ENCODE data around the gene ANGEL2. TPM values are rescaled to one million over a fixed set of nuclear protein-coding genes. Genes with fewer than 3 reads are reported as not detected.

ANGEL2 gene
- polyA plus RNA-seq, 1 donor, result 28.2 TPM

DNA sequence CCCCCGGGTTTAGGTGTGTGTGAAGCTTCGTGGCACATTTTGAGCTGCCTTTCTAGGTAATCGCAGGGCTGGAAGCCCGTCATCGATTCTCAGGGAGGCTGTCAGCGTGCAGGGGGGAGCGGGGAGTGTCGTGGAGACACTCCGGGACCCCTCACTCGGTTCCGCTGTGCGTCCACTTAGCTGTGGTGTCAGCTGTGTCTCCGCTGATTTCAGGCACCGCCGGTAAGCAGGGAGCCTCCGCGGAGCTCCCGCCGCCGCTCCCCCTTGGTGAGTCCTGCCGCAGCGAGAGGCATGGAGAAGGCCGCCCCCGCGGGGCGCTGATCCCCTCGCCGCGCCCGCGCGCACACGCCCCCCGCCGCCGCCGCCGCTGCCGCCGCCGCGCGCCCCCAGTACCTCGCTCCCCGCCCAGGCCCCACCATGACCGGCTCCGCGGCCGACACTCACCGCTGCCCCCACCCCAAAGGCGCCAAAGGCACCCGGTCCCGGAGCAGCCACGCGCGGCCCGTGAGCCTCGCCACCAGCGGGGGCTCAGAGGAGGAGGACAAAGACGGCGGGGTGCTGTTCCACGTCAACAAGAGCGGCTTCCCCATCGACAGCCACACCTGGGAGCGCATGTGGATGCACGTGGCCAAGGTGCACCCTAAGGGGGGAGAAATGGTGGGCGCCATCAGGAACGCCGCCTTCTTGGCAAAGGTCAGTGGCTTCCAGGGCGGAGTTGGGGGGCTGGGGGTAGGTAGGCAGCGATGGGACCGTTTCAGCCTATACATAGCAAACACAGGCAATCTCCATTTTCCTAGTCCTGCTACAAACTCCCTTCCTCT is 64.3 kb downstream of the ANGEL2 start:
- no peak for DNase-seq (ENCODE audit: low read depth)

DNA sequence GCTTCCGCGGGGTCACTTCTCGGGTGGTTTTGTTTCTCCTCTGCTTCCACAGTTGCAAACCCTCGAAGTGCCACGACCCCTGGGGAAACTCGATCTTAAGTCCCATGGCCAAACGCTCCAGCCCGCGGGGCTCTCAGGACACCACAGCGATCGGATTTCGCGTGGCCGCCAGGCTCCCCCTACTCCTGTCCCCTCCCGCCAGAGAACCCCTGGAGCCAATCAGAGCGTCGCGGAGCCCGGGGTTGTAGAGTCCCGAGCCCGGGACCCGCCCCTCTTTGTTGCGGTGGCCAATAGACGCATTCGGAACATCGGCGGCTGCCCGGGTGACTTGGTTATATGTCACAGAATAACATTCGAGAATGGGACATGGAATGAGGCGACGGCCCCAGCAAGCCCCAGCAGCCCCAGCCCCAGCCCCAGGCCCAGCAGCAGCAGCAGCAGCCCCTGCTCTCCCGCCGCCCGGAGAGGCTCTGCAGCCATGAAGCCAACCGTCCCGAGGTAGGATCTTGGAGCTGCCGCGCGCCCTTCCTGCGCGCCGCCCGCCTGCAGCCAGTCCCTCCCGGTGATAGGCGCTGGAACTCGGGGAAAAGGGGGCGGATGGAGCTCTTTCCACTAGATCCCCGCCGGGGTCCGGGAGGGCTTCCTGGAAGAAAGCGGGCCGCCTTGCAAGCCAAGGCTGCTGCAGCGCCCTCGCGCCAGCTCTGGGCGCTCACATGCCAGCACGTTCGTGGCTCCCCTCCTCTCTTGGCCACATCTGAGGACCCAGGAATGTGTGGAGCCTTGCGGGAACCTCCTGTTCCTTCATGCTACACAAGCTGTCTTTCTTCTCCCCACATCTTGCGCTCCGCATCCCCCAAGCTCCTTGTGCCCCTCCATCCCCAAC is 65.2 kb downstream of the ANGEL2 start, which contains the start of gene VASH2:
VASH2 (plus strand) TSS at position 299 of the 883 bp plus-strand sequence. CDS start 1,002 bp downstream, outside the sequence.
- peak; percentile 80 for DNase-seq (ENCODE audit: low read depth)

DNA sequence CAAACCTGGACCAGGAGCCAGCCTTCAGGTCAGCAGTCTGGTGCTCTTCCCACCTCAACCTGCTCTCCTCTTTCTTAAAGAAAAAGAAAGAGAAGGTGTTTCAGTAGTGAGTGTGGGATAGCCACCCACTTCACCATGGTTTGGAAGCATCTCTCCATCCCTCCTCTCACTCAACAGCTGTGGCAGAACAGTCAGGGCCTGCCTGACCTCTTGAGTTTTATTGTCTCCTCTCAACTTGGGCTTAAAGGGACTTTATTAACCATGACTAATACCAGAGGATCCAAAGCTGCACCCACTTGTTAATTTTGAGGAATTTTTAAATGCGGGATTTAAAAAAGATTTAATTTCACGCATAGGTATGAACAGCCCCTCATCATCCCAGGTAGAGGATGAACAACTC is 65.9 kb downstream of the ANGEL2 start:
- DNase-seq (ENCODE audit: low read depth), result no peak

DNA sequence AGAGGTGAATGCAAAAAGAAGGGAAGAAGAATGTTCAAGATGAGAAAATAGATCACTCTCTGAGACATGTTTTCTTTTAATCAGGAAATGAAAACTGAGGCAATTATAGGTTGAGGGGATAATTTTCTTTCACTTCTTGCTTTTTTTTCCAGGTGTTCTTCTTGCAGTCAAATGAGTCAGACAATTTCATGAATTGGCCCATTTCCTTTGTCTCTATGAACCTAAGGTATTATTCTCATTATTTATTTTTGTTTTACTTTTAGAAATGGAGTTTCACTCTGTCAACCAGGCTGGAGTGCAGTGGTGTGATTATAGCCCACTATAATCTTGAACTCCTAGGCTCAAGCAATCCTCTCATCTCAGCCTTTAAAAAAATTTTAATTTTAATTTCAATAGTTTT is 68.8 kb downstream of the ANGEL2 start:
- no peak for DNase-seq (ENCODE audit: low read depth)

DNA sequence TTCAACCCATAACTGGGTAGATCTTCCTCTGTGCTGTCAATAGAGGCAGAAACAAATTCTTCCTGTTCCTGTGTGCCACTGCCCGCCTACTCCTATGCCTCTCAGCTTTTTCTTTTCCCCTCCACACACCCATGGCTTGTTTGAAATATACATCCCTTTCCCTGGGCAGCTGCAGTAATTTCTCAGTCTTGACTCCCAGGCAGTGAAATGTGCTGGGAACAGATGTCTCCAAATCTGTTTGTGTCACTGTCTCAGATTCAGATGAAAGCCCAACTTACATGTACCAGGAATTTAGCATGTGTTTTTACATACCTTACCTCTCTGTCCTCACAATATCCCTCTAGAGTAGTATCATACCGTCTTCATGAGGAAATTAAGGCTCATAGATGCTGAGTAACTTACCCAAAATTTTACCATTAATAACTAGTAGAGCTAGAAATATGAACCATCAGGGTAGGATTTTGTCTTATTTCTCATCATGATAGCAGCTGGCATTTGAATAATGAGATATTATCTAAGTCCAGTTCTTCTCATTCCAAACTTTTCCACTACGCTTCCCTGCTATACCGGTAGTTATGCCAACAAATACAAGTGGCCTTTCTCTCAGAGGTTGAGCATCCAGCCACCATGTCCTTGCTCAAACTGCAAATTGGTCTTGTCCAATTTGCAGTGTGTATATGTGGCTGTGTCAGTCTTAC is 70.1 kb downstream of the ANGEL2 start:
- no peak for DNase-seq (ENCODE audit: low read depth)

DNA sequence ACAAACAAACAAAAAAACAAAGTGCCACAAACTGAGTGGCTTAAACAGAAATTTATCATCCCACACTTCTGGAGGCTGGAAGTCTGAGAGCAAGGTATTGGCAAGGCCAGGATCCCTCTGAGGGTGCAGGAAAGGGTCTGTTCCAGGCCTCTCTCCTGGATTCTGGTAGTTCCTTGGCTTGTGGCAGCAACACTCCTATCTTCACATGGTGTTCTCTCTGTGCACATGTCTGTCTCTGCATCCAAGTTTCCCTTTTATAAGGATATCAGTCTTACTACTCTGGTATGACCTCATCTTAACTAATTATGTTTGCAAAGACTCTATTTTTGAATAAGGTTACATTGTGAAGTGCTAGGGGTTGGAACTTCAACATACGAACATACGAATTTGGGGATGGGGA is 70.6 kb downstream of the ANGEL2 start:
- no peak for DNase-seq (ENCODE audit: low read depth)

DNA sequence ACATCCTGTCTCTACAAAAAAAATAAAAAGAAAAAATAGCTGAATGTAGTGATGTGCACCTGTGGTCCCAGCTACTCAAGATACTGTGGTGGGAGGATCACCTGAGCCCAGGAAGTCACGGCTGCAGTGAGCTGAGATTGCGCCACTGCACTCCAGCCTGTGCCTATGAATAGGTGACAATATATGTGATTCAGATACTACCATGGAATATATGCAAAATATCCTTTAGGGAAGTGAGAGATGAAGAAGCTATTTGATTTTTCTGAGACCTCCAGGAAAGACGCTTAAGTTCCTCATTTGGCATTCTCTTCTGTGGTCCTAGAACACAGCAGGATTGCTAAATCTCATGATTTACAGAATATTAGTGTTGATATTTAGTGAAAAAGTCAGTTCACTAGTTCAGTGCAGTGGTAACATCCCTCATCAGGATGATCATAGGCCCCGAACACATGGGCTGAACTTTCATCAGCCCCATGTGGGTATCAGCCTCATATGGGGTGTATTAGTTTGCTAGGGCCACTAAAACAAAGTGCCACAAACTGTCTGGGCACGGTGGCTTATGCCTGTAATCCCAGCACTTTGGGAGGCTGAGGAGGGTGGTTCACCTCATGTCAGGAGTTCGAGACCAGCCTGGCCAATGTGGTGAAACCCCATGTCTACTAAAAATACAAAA is 71.3 kb downstream of the ANGEL2 start:
- no peak for DNase-seq (ENCODE audit: low read depth)

DNA sequence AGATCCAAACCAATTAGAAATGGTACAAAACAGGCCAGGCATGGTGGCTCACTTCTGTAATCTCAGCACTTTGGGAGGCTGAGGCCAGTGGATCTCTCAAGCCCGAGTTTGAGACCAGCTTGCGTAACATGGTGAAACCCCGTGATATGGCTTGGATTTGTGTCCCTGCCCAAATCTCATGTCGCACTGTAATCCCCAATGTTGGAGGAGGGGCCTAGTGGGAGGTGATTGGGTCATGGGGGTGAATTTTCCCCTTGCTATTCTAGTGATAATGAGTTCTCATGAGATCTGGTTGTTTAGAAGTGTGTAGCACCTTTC is 72.3 kb downstream of the ANGEL2 start:
- no peak for DNase-seq (ENCODE audit: low read depth)

DNA sequence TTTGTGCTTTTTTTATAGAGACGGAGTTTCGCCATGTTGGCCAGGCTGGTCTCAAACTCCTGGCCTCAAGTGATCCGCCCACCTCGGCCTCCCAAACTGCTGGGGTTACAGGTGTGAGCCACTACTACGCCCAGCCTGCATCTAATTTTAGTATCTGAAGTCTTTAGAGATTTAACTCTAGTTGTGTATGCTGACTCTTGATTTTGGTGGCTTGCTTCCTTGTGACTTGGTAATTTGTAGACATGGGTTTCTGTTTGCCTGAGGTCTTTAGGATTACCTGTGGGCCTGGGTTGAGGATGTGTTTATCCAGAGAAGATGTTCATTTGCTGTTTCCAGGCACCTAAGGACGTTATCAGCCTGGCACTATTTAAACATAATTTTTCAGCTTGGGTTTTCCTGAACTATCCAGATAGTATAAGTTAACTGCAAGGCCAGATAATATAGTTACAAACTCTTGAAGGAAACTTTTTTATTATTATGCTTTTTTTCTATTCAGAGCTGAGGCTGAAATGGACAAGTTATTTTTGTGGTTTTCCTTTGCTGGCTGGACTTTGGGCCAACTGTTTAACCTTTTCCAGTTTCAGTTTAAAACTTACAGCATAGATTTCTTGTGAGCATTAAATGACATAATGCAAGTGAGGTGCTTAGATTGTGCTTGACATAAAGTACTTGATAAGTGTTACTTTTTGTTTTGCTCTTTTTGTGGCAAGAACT is 72.8 kb downstream of the ANGEL2 start:
- DNase-seq (ENCODE audit: low read depth), result no peak

Other genes starting within 250 kb of the ANGEL2 start
- 31.4 TPM for gene NSL1, start 224.1 kb downstream of the ANGEL2 start, polyA plus RNA-seq (ENCODE audit: insufficient read length)
- 9.8 TPM for gene TATDN3, start 224.0 kb downstream of the ANGEL2 start, polyA plus RNA-seq (ENCODE audit: insufficient read length)
- not detected for gene SPATA45, start 168.2 kb downstream of the ANGEL2 start, polyA plus RNA-seq (ENCODE audit: insufficient read length)
- gene FLVCR1, start 157.6 kb downstream of the ANGEL2 start, polyA plus RNA-seq (ENCODE audit: insufficient read length), result 7.5 TPM
- 41.0 TPM for gene VASH2, start 65.3 kb downstream of the ANGEL2 start, polyA plus RNA-seq (ENCODE audit: insufficient read length)
- gene RPS6KC1, start 35.4 kb upstream of the ANGEL2 start, polyA plus RNA-seq (ENCODE audit: insufficient read length), result 17.2 TPM

Data from forelimb muscle (tissue), 1 donor.